IPS DF 19.7 (cell line): ENCODE data around the gene ILDR1.

Experiments
- DNase-seq: peaks from one replicate; pipeline ENCODE4 v3.0.0-alpha.2; 2013; ENCODE audit warnings: low read depth, low spot score

Gene ILDR1

DNA sequence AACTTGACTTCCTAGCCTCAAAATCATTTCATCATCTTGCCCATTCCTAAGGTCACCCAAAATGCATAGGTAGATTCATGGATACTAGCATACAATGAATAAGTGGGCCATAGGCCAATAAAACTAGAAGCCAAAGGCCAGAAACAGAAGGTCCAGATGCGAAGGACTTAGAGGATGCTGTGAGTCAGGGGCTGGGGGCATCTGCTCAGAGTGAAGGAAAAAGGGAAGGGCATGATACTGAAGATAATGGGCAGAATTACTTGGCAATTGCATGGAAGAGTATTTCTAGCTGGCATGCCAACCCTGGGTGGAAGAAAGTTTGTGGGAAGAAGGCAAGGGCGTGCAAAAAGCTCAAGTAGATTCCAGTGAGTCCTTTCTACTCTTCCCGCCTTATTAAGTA is 27.5 kb downstream of the ILDR1 start:
- no peak for DNase-seq

DNA sequence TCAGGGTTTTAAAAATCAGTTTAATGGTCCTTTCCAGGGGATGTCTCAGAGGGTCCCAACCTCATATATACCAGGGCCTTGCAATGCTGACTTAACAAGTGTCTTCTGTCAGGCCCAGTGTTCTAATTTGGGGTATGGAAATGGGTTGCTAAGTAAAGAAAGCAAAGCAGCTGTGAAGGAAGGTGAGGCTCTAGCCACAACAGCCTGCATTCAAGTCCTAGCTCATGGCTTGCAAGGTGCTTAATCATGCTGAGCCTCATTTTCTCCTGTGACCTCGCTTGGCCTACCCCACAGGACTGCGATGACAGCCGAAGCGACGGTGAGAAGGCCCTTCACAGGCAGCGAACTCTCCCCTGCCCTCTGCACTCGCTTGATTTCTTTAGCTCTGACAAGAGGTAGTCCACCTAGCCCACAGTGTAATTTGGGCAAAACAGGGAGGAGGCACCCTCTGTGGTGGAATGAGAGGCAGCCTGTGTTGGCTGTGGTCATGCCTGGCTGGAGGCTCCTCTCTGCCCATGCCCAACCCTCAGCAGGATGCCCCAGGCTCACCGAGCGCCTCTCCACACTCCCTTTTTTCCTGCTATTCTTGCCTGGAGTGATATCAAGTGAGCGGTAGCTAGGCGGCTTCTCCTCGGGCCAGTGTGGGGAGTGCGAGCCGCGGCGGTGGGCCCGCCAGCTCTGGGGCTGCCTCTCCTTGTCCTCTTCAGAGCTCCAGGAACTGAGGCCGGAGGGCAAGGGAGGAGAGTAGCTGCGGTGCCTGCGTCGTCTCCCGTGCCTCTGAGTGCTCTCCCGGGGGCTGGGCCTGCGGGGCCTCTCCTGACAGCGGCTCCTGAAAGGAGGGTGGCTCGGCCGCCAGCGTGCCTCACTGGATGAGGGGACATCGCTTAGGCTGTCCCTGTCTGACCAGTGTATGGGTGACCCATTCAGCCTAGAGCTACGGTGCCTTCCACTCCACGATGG is 29.2 kb downstream of the ILDR1 start:
- no peak for DNase-seq

DNA sequence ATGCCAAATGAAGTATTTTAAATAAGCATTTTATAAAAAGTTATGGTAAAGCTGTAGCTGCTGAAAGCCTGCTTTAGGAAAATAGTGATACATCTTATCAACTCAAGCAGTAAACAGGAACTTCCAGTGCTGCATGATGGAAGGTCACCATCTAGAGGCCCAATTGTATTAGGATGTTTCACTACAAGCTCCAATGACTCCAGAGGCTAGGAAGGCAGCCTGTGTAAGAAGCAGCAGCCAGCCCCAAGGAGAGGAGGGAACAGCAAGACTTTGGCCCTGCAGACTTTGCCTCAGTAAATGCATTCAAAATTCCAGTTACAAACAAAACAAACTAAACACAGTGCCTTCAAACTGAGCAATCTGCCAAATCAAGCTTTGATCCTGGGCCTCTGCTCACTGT is 32.1 kb downstream of the ILDR1 start:
- DNase-seq: no peak

GRCh38 chr3:121988146-121988545 is 33.9 kb downstream of the ILDR1 start:
- DNase-seq: no peak

DNA sequence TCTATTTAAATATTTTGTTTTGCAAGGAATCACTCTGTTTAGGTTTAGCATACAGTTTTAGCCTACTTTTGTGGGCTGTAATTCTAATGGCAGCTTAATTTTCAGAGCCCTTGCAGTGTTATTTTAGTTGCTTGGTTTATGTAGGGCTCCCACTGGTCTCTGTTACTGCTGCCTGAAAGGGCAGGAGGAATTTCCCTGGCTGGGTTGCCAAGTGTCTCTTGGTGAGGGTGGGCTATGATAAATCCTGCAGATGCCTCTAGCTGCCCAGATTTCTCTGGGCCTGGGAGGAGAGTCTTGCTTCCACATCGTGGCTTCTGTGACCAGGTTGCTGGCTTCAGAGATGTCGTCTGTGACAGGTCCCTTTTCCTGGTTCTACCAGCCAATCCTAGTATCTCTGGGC is 36.2 kb downstream of the ILDR1 start:
- DNase-seq: no peak

DNA sequence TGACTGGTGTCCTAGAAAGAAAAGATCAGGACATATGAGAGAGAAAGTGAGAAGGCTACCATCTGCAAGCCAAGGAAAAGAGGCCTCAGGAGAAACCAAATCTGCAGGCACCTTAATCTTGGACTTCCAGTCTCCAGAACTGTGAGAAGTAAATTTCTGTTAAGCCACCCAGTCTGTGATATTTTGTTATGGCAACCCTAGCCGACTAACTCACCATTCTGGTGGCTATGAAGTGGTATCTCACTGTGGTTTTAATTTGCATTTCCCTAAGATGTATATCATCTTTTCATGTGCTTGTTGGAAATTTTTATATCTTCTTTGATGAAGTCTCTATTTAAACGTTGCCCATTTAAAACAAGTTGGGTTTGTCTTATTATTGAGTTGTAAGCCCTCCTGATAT is 40.6 kb downstream of the ILDR1 start:
- no peak for DNase-seq

GRCh38 chr3:121980450-121980796 is 41.6 kb downstream of the ILDR1 start:
- DNase-seq: no peak

DNA sequence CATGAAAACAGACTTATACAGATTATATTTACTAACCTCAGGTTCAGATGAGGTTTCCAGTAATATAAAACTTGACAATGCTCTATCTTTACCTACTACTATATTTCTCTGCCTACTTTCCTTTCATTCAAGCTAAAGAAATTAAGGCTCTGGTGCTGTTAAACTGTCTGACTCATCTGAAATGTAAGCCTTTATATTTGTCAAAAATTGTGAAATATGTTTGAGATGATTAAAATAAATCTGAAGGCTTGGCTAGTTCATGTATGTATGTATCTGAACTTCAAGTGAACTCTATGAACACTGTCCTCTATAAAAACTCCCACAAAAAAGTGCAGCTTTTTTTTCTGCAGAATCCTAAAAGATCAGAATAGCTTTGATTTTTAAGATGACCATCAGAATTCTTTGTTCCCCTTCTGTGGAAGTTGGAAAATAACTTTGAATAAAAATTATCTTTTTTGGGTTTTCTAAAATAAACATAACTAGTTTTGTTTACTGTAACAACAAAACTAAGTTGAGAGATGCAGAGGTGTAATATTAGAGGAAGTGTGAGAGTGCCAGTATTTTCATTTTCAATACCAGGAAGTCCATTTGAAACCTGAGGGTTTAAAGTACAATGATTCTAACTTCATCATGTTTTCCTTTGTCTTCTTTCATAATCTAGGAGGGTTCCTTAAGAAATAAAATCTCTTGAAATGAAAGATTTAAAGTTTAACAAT is 42.2 kb downstream of the ILDR1 start:
- no peak for DNase-seq

DNA sequence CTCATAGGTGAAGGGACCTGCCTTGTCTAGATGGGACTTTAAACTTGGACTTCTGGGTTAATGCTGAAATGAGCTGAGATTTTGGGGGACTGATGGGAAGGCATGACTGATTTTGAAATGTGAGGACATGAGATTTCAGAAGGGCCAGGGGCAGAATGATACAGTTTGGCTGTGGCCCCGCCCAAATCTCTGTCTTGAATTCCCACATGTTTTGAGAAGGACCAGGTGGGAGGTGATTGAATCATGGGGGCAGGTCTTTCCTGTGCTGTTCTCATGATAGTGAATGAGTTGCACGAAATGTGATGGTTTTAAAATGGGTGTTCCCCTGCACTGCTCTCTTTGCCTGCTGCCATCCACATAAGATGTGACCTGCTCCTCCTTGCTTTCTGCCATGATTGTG is 42.8 kb downstream of the ILDR1 start:
- DNase-seq: no peak

GRCh38 chr3:121976727-121977126 is 45.3 kb downstream of the ILDR1 start:
- no peak for DNase-seq

DNA sequence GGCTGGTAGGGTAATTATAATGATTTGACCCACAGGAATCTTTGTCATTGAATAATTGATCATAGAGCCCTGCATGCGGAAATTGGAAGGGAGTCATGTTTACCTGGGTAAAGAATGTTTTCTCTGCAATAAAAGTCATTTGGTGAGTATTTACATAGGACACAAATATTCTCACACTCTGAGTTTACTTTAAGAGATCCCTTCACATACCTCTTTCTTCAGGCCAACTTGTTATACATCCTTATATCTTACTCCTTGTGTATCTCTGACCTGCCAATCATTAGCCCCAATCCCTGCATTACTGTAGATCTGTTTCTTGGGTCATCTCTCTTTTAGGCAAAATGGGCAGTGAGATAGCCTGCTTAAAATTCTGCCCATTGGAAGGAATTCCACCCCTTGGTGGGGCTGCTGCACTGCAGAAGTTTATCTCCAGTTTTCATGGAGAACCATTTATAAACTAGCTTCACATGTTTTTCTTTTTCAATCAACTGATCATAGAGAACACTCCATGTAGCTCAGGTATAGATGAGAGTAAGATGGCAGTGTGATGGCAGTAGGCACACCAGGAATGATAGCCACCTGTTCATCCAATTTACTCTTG is 46.2 kb downstream of the ILDR1 start:
- no peak for DNase-seq

DNA sequence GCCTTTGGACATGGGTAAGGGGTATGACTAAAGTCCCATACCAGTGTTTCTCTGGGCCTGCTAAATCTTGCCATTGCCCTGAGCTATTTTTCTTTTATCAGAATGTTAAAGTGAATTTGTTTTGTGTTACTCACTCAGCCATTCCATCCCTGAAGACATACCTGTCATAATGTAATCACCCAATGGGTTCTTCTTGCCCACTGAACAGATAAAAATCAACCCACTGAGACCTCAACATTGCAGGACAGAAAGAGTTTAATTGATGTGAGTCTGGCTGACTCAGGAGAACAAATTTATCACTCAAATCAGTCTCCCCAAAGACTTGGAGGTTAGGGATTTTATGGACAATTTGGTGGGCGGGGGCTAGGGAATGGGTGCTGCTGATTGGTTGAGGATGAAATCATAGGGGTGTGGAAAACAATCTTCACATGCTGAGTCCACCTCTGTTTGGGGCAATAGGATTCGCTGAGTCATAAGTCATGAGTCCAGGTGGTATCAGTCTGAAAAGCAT is 47.4 kb downstream of the ILDR1 start:
- no peak for DNase-seq

- DNase-seq: no peak
These were observed 52.0 kb downstream of the ILDR1 start for GRCh38 chr3:121970047-121970446.

DNA sequence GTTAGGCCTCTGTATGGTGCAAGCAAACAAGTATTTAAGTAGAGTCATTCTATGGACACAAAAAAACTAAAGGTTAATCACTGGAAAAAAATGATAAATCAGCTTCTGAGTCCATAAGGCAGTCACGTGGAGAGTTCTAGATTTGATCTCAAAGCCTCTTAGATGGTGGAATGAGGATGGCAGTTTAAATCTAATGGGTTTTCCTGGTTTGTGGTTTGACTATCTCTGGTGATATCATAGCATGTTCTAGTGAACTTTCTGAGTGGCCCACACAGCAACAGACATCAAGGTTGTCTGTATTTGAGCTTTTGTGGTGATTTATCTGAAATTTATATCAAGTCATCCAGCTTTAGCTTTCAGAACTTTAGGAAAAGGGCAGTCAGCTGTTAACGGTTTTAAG is 52.4 kb downstream of the ILDR1 start:
- no peak for DNase-seq

- DNase-seq: no peak
These were observed 58.4 kb downstream of the ILDR1 start for GRCh38 chr3:121963608-121964007.

- DNase-seq: no peak
These were observed 59.6 kb downstream of the ILDR1 start for GRCh38 chr3:121962443-121962842.

GRCh38 chr3:121961283-121961682 is 60.8 kb downstream of the ILDR1 start:
- DNase-seq: no peak

DNA sequence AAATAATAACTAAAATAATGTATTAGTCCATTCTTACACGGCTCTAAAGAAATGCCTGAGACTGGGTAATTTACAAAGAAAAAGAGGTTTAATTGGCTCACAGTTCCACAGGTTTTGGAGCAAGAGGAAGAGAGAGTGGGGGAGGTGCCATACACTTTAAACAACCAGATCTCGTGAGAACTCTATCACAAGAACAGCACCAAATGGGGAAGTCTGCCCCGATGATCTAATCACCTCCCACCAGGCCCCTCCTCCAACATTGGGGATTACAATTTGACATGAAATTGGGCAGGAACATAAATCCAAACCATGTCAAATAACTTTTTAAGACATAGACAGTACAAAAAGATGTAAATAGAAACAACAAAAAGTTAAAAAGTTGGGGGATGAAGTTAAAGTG is 63.2 kb downstream of the ILDR1 start:
- no peak for DNase-seq

- DNase-seq: no peak
These were observed 64.2 kb downstream of the ILDR1 start for GRCh38 chr3:121957674-121958415.

DNA sequence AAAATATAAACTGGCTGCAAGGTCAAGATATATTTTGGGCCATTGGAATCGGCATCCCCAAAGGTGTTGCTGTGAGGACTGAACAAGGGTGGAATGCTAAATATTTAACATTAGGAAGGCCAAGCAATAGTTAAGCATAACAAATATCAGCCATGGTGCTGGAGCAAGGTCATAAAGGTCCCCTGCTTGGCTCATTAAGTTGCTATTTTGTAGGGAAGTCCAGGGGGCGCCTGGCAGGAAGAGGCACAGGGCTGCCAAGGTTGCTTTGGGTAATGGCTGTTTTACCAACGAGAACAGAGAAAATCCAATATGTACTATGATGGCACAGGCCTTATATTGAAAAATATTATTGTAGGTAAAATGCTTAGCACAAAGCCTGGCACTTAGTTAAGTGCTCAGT is 65.7 kb downstream of the ILDR1 start:
- no peak for DNase-seq

GRCh38 chr3:121951291-121951919 is 70.6 kb downstream of the ILDR1 start:
- no peak for DNase-seq
